HEK293 (cell line): Measurements from ENCODE around the gene CTSF.

Experiments used
- BCL11A ChIP-seq: fragments of 450-650 bp; formaldehyde crosslinking; IDR thresholded peaks from 2 replicates; pipeline ENCODE4 v1.5.1; 2016; ENCODE audit warnings: low read depth, missing biosample characterization, missing genetic modification characterization
- IKZF3 ChIP-seq: fragments of 450-650 bp; IDR thresholded peaks from 2 replicates; pipeline ENCODE4 v1.5.0; 2018; ENCODE audit warnings: missing biosample characterization, mild to moderate bottlenecking, missing genetic modification characterization, moderate library complexity
- KLF1 ChIP-seq: fragments of 450-650 bp; formaldehyde crosslinking; IDR thresholded peaks from 2 replicates; pipeline ENCODE4 v1.5.1; 2016; ENCODE audit warnings: missing biosample characterization, missing genetic modification characterization
- KLF10 ChIP-seq: fragments of 450-650 bp; IDR thresholded peaks from 2 replicates; pipeline ENCODE4 v1.5.1; 2018; ENCODE audit warnings: missing biosample characterization, mild to moderate bottlenecking, missing genetic modification characterization
- KLF16 ChIP-seq: fragments of 450-650 bp; formaldehyde crosslinking; IDR thresholded peaks from 2 replicates; pipeline ENCODE4 v1.5.1; 2017; ENCODE audit warnings: missing biosample characterization, missing genetic modification characterization
- KLF17 ChIP-seq: fragments of 450-650 bp; formaldehyde crosslinking; IDR thresholded peaks from 2 replicates; pipeline ENCODE4 v1.5.1; 2016; ENCODE audit warnings: missing biosample characterization, missing genetic modification characterization
- SALL2 ChIP-seq: fragments of 450-650 bp; formaldehyde crosslinking; IDR thresholded peaks from 2 replicates; pipeline ENCODE4 v1.5.0; 2017; ENCODE audit warnings: missing biosample characterization, mild to moderate bottlenecking, missing genetic modification characterization, borderline replicate concordance
- ZBTB1 ChIP-seq: fragments of 450-650 bp; formaldehyde crosslinking; IDR thresholded peaks from 2 replicates; pipeline ENCODE4 v1.5.1; 2016; ENCODE audit warnings: missing biosample characterization, missing genetic modification characterization
- ZBTB11 ChIP-seq: fragments of 450-650 bp; formaldehyde crosslinking; conservative IDR thresholded peaks from 2 replicates; pipeline ENCODE4 v1.5.1; 2016; ENCODE audit warnings: low read depth, missing biosample characterization, missing genetic modification characterization
- ZBTB8A ChIP-seq: fragments of 450-650 bp; formaldehyde crosslinking; IDR thresholded peaks from 2 replicates; pipeline ENCODE4 v1.5.1; 2016; ENCODE audit warnings: missing biosample characterization, missing genetic modification characterization
- ZNF138 ChIP-seq: fragments of 450-650 bp; formaldehyde crosslinking; IDR thresholded peaks from 2 replicates; pipeline ENCODE4 v1.5.1; 2016; ENCODE audit warnings: missing biosample characterization, missing genetic modification characterization, borderline replicate concordance
- ZNF174 ChIP-seq: fragments of 450-650 bp; formaldehyde crosslinking; IDR thresholded peaks from 2 replicates; pipeline ENCODE4 v1.5.0; 2017; ENCODE audit warnings: missing biosample characterization, mild to moderate bottlenecking, missing genetic modification characterization
- ZNF280C ChIP-seq: fragments of 450-650 bp; formaldehyde crosslinking; IDR thresholded peaks from 2 replicates; pipeline ENCODE4 v1.5.1; 2016; ENCODE audit warnings: missing biosample characterization, missing genetic modification characterization
- ZNF292 ChIP-seq: fragments of 450-650 bp; formaldehyde crosslinking; IDR thresholded peaks from 2 replicates; pipeline ENCODE4 v1.5.1; 2016; ENCODE audit warnings: low read depth, missing biosample characterization, missing genetic modification characterization, borderline replicate concordance
- ZNF341 ChIP-seq: fragments of 450-650 bp; formaldehyde crosslinking; IDR thresholded peaks from 2 replicates; pipeline ENCODE4; 2016; ENCODE audit warnings: low read depth, missing biosample characterization, missing genetic modification characterization
- ZNF394 ChIP-seq: fragments of 450-650 bp; formaldehyde crosslinking; IDR thresholded peaks from 2 replicates; pipeline ENCODE4 v1.5.1; 2016; ENCODE audit warnings: missing biosample characterization, missing genetic modification characterization, mild to moderate bottlenecking, moderate library complexity, borderline replicate concordance
- ZNF510 ChIP-seq: fragments of 450-650 bp; formaldehyde crosslinking; IDR thresholded peaks from 2 replicates; pipeline ENCODE4 v1.5.1; 2018; ENCODE audit warnings: mild to moderate bottlenecking, missing genetic modification characterization, missing biosample characterization; ENCODE audit not compliant: insufficient replicate concordance
- ZNF521 ChIP-seq: fragments of 450-650 bp; formaldehyde crosslinking; IDR thresholded peaks from 2 replicates; pipeline ENCODE4 v1.5.1; 2017; ENCODE audit warnings: missing biosample characterization, mild to moderate bottlenecking, missing genetic modification characterization
- ZNF529 ChIP-seq: fragments of 450-650 bp; formaldehyde crosslinking; IDR thresholded peaks from 2 replicates; pipeline ENCODE4 v1.5.1; 2017; ENCODE audit warnings: missing genetic modification characterization, missing biosample characterization; ENCODE audit not compliant: insufficient replicate concordance
- ZNF548 ChIP-seq: fragments of 450-650 bp; formaldehyde crosslinking; IDR thresholded peaks from 2 replicates; pipeline ENCODE4 v1.5.1; 2016; ENCODE audit warnings: missing biosample characterization, missing genetic modification characterization
- ZNF585B ChIP-seq: fragments of 450-650 bp; formaldehyde crosslinking; IDR thresholded peaks from 2 replicates; pipeline ENCODE4 v1.5.1; 2016; ENCODE audit warnings: missing biosample characterization, missing genetic modification characterization
- ZNF600 ChIP-seq: fragments of 450-650 bp; formaldehyde crosslinking; IDR thresholded peaks from 2 replicates; pipeline ENCODE4 v1.5.1; 2016; ENCODE audit warnings: missing biosample characterization, missing genetic modification characterization
- ZNF610 ChIP-seq: fragments of 450-650 bp; formaldehyde crosslinking; IDR thresholded peaks from 2 replicates; pipeline ENCODE4 v1.5.1; 2016; ENCODE audit warnings: missing biosample characterization, missing genetic modification characterization, borderline replicate concordance
- ZNF621 ChIP-seq: fragments of 450-650 bp; formaldehyde crosslinking; IDR thresholded peaks from 2 replicates; pipeline ENCODE4 v1.5.1; 2017; ENCODE audit warnings: missing biosample characterization, missing genetic modification characterization
- ZNF623 ChIP-seq: fragments of 450-650 bp; formaldehyde crosslinking; IDR thresholded peaks from 2 replicates; pipeline ENCODE4 v1.5.1; 2016; ENCODE audit warnings: missing biosample characterization, missing genetic modification characterization
- ZNF660 ChIP-seq: fragments of 450-650 bp; IDR thresholded peaks from 2 replicates; pipeline ENCODE4 v1.5.1; 2018; ENCODE audit warnings: missing biosample characterization, mild to moderate bottlenecking, missing genetic modification characterization
- ZNF677 ChIP-seq: fragments of 450-650 bp; IDR thresholded peaks from 2 replicates; pipeline ENCODE4 v1.5.0; 2018; ENCODE audit warnings: missing biosample characterization, mild to moderate bottlenecking, missing genetic modification characterization, moderate library complexity
- ZNF76 ChIP-seq: fragments of 450-650 bp; formaldehyde crosslinking; IDR thresholded peaks from 2 replicates; pipeline ENCODE4; 2016; ENCODE audit warnings: low read depth, missing biosample characterization, missing genetic modification characterization, borderline replicate concordance
- ZNF776 ChIP-seq: fragments of 450-650 bp; formaldehyde crosslinking; IDR thresholded peaks from 2 replicates; pipeline ENCODE4 v1.5.0; 2017; ENCODE audit warnings: missing biosample characterization, missing genetic modification characterization, borderline replicate concordance
- ZNF837 ChIP-seq: fragments of 450-650 bp; formaldehyde crosslinking; IDR thresholded peaks from 2 replicates; pipeline ENCODE4 v1.5.1; 2016; ENCODE audit warnings: missing biosample characterization, missing genetic modification characterization
- ZSCAN16 ChIP-seq: fragments of 450-650 bp; formaldehyde crosslinking; IDR thresholded peaks from 2 replicates; pipeline ENCODE4 v1.5.1; 2016; ENCODE audit warnings: missing biosample characterization, missing genetic modification characterization
- ZSCAN30 ChIP-seq: fragments of 450-650 bp; IDR thresholded peaks from 2 replicates; pipeline ENCODE4 v1.5.1; 2018; ENCODE audit warnings: missing biosample characterization, mild to moderate bottlenecking, missing genetic modification characterization, moderate library complexity

CTSF gene

GRCh38 chr11:66545701-66546367 is 22.6 kb downstream of the CTSF start, which contains the start of gene ZDHHC24 (continued):
- TF ChIP-seq ZNF600, result peak; percentile 58; the same call in 1 of the 2 replicates
- no peak for TF ChIP-seq ZNF521 (tag by site-specific recombination)
- no peak for TF ChIP-seq ZNF585B (tag by site-specific recombination)
- TF ChIP-seq ZNF138 (tag by site-specific recombination), result no peak
- peak; percentile 71 for TF ChIP-seq ZNF341 (tag by site-specific recombination)
- no peak for TF ChIP-seq ZNF529 (tag by site-specific recombination)
- TF ChIP-seq ZNF280C (tag by site-specific recombination), result no peak
- TF ChIP-seq ZNF174, result no peak
- TF ChIP-seq KLF10 (tag by site-specific recombination), result 0 out of 2 replicates have a peak, but pooled peaks have one; percentile 25
- no peak for TF ChIP-seq ZNF837 (tag by site-specific recombination)
- TF ChIP-seq ZNF660 (tag by site-specific recombination), result peak; percentile 56
- TF ChIP-seq ZSCAN30 (tag by site-specific recombination), result peak; percentile 24; the same call in 1 of the 2 replicates
- no peak for TF ChIP-seq ZNF548
- no peak for TF ChIP-seq ZSCAN16 (tag by site-specific recombination)
- TF ChIP-seq ZNF623 (tag by site-specific recombination), result no peak
- 0 out of 2 replicates have a peak, but pooled peaks have one; percentile 18 for TF ChIP-seq KLF1 (tag by site-specific recombination)
- no peak for TF ChIP-seq ZNF510 (tag by site-specific recombination)
- no peak for TF ChIP-seq IKZF3 (tag by site-specific recombination)
- TF ChIP-seq ZNF677 (tag by site-specific recombination), result no peak
- no peak; the same call in 1 of the 2 replicates for TF ChIP-seq ZBTB8A (tag by site-specific recombination)
- TF ChIP-seq ZNF776, result no peak
- peak; percentile 39; the same call in 1 of the 2 replicates for TF ChIP-seq ZBTB11
- TF ChIP-seq ZNF610 (tag by site-specific recombination), result no peak
- TF ChIP-seq ZNF394 (tag by site-specific recombination), result no peak
- no peak for TF ChIP-seq KLF17 (tag by site-specific recombination)
- no peak for TF ChIP-seq SALL2
- TF ChIP-seq ZBTB1, result no peak
- no peak for TF ChIP-seq ZNF292
- no peak for TF ChIP-seq BCL11A (tag by site-specific recombination)
- TF ChIP-seq KLF16, result no peak; the same call in 1 of the 2 replicates
- TF ChIP-seq ZNF621 (tag by site-specific recombination), result peak; percentile 97
- no peak; the same call in 1 of the 2 replicates for TF ChIP-seq ZNF76 (tag by site-specific recombination)
